ENCODE data around the gene UBE2E2. TPM values are rescaled to one million over a fixed set of nuclear protein-coding genes. Genes with fewer than 3 reads are reported as not detected.

The UBE2E2 gene
- total RNA-seq, 1 donor from 2014 or later: 89.8 TPM

DNA sequence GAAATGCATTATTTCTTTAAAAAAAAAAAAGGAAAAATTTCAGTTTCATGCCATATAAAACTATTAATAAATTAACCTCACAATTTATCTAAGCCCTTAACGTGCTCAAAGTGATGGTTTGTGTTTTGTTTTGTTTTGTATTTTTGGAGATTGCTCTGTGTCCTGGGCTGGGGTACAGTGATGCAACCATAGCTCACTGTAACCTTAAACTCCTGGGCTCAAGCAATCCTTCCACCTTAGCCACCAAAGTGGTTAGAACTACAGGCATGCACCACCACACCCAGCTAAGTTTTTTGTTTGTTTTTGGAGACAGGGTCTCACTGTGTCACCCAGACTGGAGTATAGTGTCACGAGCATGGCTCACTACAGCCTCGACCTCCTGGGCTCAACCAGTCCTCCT, 180.7 kb downstream of the UBE2E2 start:
- Mint-ChIP-seq H3K4me1 (no peaks in the 10 kb centered on the region), H3K9me3 (no peaks in the 10 kb centered on the region), H3K27ac (no peak overlapping the region), H3K36me3 (no peaks in the 10 kb centered on the region), H3K4me3 (no peak overlapping the region), H3K27me3 (ENCODE audit: insufficient read depth, low read depth) (peaks cover 2% of the 10 kb centered on the region)
- Histone ChIP-seq H3K79me2 (ENCODE audit: low read depth) (peaks cover 32% of the 10 kb centered on the region), H3K4me3 (no peak overlapping the region), H3K4me2 (no peak overlapping the region), H3K9me3 (ENCODE audit: low read depth) (no peaks in the 10 kb centered on the region), H3K27me3 (no peaks in the 10 kb centered on the region), H2AFZ (replicated peaks) (no peak overlapping the region), H4K20me1 (ENCODE audit: low read depth) (peaks cover 29% of the 10 kb centered on the region), H3K9ac (no peak overlapping the region), H3K27ac (no peak overlapping the region), H3F3A (ENCODE audit: low read depth) (peaks cover 5% of the 10 kb centered on the region), H3K36me3 (no peaks in the 10 kb centered on the region), H3K4me1 (peaks cover 24% of the 10 kb centered on the region)
- TF ChIP-seq EZH2 (IDR thresholded peaks at IDR 0.05): no peak
- no peak for TF ChIP-seq CTCF (IDR thresholded peaks at IDR 0.05)
- no peak for TF ChIP-seq EZH2phosphoT487 (IDR thresholded peaks at IDR 0.05)
- DNase-seq (ENCODE audit: low spot score): no peak

DNA sequence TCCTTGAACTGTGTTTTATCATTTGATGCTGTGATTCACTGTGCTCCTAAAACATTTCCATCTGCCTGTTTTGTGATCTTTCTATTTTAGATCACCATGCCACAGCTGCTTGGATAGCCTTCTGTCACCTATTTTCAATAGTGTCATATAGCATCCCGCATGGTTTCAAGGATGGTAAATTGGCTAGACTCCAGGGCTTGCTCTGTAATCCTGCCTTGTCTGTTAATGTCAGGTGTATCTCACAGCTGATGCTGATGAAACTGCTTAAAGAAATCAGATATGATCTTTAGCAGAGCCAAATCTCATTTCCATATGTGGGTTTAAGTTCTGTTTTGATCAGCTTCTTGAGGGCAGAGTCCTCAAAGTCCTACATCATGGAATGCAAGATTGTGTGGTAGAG, 182.2 kb downstream of the UBE2E2 start:
- Histone ChIP-seq H3K36me3 (no peaks in the 10 kb centered on the region), H3F3A (ENCODE audit: low read depth) (peaks cover 5% of the 10 kb centered on the region), H3K79me2 (ENCODE audit: low read depth) (peaks cover 30% of the 10 kb centered on the region), H3K4me1 (peaks cover 24% of the 10 kb centered on the region), H2AFZ (replicated peaks) (no peak overlapping the region), H3K9ac (no peak overlapping the region), H3K4me2 (no peak overlapping the region), H3K27me3 (no peaks in the 10 kb centered on the region), H3K9me3 (ENCODE audit: low read depth) (no peaks in the 10 kb centered on the region), H3K27ac (no peak overlapping the region), H4K20me1 (ENCODE audit: low read depth) (peaks cover 29% of the 10 kb centered on the region), H3K4me3 (no peak overlapping the region)
- no peak overlapping the region for H3K4me3 Mint-ChIP-seq
- no peaks in the 10 kb centered on the region for H3K4me1 Mint-ChIP-seq
- peaks cover under 1% of the 10 kb centered on the region for H3K9me3 Mint-ChIP-seq
- no peak for TF ChIP-seq CTCF (IDR thresholded peaks at IDR 0.05)
- TF ChIP-seq EZH2phosphoT487 (IDR thresholded peaks at IDR 0.05): no peak
- no peak for TF ChIP-seq EZH2 (IDR thresholded peaks at IDR 0.05)
- DNase-seq (ENCODE audit: low spot score): no peak
- no peak overlapping the region for H3K27ac Mint-ChIP-seq
- H3K27me3 Mint-ChIP-seq (ENCODE audit: insufficient read depth, low read depth): peaks cover 3% of the 10 kb centered on the region
- peaks cover 3% of the 10 kb centered on the region for H3K36me3 Mint-ChIP-seq

GRCh38 chr3:23387286-23387918, 184.3 kb downstream of the UBE2E2 start:
- Mint-ChIP-seq H3K4me3 (no peak overlapping the region), H3K27ac (no peak overlapping the region), H3K36me3 (peaks cover 6% of the 10 kb centered on the region), H3K27me3 (ENCODE audit: insufficient read depth, low read depth) (peaks cover 2% of the 10 kb centered on the region), H3K4me1 (no peaks in the 10 kb centered on the region), H3K9me3 (peaks cover 5% of the 10 kb centered on the region)
- Histone ChIP-seq H3K27me3 (no peaks in the 10 kb centered on the region), H3K4me2 (no peak overlapping the region), H3K79me2 (ENCODE audit: low read depth) (peaks cover 30% of the 10 kb centered on the region), H3K4me1 (peaks cover 24% of the 10 kb centered on the region), H3F3A (ENCODE audit: low read depth) (peaks cover 5% of the 10 kb centered on the region), H4K20me1 (ENCODE audit: low read depth) (peaks cover 25% of the 10 kb centered on the region), H3K9ac (no peak overlapping the region), H3K9me3 (ENCODE audit: low read depth) (no peaks in the 10 kb centered on the region), H3K36me3 (no peaks in the 10 kb centered on the region), H3K27ac (no peak overlapping the region), H3K4me3 (no peak overlapping the region), H2AFZ (replicated peaks) (no peak overlapping the region)
- TF ChIP-seq CTCF (IDR thresholded peaks at IDR 0.05): no peak
- no peak for DNase-seq (ENCODE audit: low spot score)
